ENCODE results near the gene ERVH48-1. TPM values are rescaled to one million over a fixed set of nuclear protein-coding genes. Genes with fewer than 3 reads are reported as not detected.

The ERVH48-1 gene
- total and polyA plus RNA-seq, 2 donors (not counting 3 experiments of a cell fraction or from before 2014, with no cell fraction given): not detected

DNA sequence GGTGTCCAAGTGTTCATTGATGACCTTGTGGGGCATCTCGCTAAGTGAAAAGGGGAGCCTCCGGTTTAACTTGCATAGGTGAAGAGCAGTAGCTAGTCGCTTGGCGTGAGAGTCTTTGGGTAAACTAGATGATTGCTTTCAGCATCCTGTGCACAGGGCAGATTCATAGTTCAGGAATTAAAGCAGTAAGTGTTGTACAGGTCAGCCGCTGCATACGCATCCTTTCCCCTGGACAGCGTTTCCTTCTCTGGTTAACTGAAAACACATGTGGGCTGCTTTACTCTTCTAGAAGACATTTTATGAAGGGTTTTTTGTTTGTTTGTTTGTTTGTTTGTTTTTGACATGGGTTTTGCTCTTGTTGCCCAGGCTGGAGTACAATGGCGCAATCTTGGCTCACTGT, 20.2 kb downstream of the ERVH48-1 start:
- Histone ChIP-seq H3K9ac (replicated peaks; ENCODE audit: extremely low read depth, insufficient read depth, low read length) (no peak overlapping the region), H3K27me3 (ENCODE audit: control insufficient read depth in 2 of 2, insufficient read depth in 2 of 2, low read length in 2 of 2) (no peaks in the 10 kb centered on the region), H3K9me3 (replicated peaks; ENCODE audit: control insufficient read depth, insufficient read depth, low read length) (no peaks in the 10 kb centered on the region), H3K4me1 (ENCODE audit: control insufficient read depth, extremely low read depth, insufficient read depth, low read length) (no peaks in the 10 kb centered on the region), H3K79me2 (ENCODE audit: control insufficient read depth, insufficient read depth, low read length) (peaks cover 12% of the 10 kb centered on the region), H3K4me2 (ENCODE audit: insufficient read depth, low read length) (no peak overlapping the region), H3K27ac (ENCODE audit: insufficient read depth, low read depth, low read length) (no peak overlapping the region), H2AFZ (ENCODE audit: low read depth, low read length) (no peak overlapping the region), H3K36me3 (ENCODE audit: control insufficient read depth in 2 of 2, extremely low read depth in 1 of 2, insufficient read depth in 2 of 2, low read length in 2 of 2) (peaks cover 19 to 25% of the 10 kb centered on the region in 2 experiments), H3K4me3 (replicated peaks in 1 of 3; ENCODE audit: insufficient read depth in 1 of 3, low read depth in 1 of 3, low read length in 3 of 3) (no peak overlapping the region), H4K20me1 (replicated peaks; ENCODE audit: control insufficient read depth, extremely low read depth, insufficient read depth, low read length) (no peaks in the 10 kb centered on the region), H3K9me1 (replicated peaks; ENCODE audit: control insufficient read depth, extremely low read depth, insufficient read depth, low read length) (no peaks in the 10 kb centered on the region)
- intact Hi-C loops (cut with micrococcal nuclease): no loop called here
- CTCF ChIA-PET: no interaction called here
- TF ChIP-seq JUN (IDR thresholded peaks at IDR 0.05; ENCODE audit: borderline replicate concordance, insufficient read depth, insufficient read length, low read depth): no peak
- TF ChIP-seq GATA2 (IDR thresholded peaks at IDR 0.05; ENCODE audit: insufficient read depth, insufficient read length, low read depth, low read length): no peak
- no peak for TF ChIP-seq MYC (IDR thresholded peaks at IDR 0.05; ENCODE audit: low read depth, low read length)
- TF ChIP-seq MAX (IDR thresholded peaks at IDR 0.05; ENCODE audit: insufficient read depth, insufficient read length): no peak
- no peak for TF ChIP-seq POLR2A (IDR thresholded peaks at IDR 0.05; ENCODE audit: low read depth, low read length)
- no peak for TF ChIP-seq EZH2 (IDR thresholded peaks at IDR 0.05; ENCODE audit: borderline replicate concordance, low read depth, low read length, severe bottlenecking)
- TF ChIP-seq, protein P1, sequence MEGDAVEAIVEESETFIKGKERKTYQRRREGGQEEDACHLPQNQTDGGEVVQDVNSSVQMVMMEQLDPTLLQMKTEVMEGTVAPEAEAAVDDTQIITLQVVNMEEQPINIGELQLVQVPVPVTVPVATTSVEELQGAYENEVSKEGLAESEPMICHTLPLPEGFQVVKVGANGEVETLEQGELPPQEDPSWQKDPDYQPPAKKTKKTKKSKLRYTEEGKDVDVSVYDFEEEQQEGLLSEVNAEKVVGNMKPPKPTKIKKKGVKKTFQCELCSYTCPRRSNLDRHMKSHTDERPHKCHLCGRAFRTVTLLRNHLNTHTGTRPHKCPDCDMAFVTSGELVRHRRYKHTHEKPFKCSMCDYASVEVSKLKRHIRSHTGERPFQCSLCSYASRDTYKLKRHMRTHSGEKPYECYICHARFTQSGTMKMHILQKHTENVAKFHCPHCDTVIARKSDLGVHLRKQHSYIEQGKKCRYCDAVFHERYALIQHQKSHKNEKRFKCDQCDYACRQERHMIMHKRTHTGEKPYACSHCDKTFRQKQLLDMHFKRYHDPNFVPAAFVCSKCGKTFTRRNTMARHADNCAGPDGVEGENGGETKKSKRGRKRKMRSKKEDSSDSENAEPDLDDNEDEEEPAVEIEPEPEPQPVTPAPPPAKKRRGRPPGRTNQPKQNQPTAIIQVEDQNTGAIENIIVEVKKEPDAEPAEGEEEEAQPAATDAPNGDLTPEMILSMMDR (IDR thresholded peaks at IDR 0.05; ENCODE audit: extremely low read depth in 1 of 2, insufficient read depth in 1 of 2, low read depth in 1 of 2, low read length in 2 of 2): no peak
- TF ChIP-seq FOS (IDR thresholded peaks at IDR 0.05; ENCODE audit: borderline replicate concordance, insufficient read depth, low read length): no peak
- TF ChIP-seq POLR2AphosphoS5 (IDR thresholded peaks at IDR 0.05; ENCODE audit: insufficient read depth, low read depth, low read length): no peak
- FAIRE-seq (no peak), DNase-seq (ENCODE audit: low read depth, low spot score) (no peak)
- dilution Hi-C loops (cut with MboI; ENCODE audit: extremely low pct_ligation_motif_present, low sequenced_read_pairs): no loop called here
- POLR2A ChIA-PET: no interaction called here
- no TSS peak for BruUV-seq (replicated peaks)
